HK-2 (cell line): ENCODE measurements around the gene PLEKHN1.

Experiments used
- DNase-seq: peaks from one replicate; pipeline ENCODE4 v3.0.0-alpha.2; 2018; ENCODE audit not compliant: unreplicated experiment

The PLEKHN1 gene

GRCh38 chr1:960363-961131 is 5.7 kb upstream of the PLEKHN1 start, which contains the start of gene KLHL17:
Gene KLHL17 (plus strand): TSS chr1:960584. CDS start chr1:960694, 110 bp downstream.
- DNase-seq: peak; percentile 73

DNA sequence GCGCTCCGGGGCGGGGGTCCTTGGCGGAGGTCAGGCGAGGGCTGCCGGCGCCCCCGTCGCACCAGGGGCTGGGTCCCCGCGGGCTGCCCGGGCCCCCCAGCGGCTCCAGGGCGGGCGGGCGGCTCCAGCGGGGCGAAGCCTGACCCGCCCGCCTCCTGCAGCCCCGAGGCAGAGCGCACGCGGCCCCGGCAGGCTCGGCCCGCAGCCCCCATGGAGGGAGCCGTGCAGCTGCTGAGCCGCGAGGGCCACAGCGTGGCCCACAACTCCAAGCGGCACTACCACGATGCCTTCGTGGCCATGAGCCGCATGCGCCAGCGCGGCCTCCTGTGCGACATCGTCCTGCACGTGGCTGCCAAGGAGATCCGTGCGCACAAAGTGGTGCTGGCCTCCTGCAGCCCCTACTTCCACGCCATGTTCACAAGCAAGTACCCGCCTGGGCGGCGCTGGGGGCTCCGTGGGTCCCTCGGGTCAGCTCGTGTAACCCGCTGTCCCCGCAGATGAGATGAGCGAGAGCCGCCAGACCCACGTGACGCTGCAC is 5.1 kb upstream of the PLEKHN1 start:
- no peak for DNase-seq

DNA sequence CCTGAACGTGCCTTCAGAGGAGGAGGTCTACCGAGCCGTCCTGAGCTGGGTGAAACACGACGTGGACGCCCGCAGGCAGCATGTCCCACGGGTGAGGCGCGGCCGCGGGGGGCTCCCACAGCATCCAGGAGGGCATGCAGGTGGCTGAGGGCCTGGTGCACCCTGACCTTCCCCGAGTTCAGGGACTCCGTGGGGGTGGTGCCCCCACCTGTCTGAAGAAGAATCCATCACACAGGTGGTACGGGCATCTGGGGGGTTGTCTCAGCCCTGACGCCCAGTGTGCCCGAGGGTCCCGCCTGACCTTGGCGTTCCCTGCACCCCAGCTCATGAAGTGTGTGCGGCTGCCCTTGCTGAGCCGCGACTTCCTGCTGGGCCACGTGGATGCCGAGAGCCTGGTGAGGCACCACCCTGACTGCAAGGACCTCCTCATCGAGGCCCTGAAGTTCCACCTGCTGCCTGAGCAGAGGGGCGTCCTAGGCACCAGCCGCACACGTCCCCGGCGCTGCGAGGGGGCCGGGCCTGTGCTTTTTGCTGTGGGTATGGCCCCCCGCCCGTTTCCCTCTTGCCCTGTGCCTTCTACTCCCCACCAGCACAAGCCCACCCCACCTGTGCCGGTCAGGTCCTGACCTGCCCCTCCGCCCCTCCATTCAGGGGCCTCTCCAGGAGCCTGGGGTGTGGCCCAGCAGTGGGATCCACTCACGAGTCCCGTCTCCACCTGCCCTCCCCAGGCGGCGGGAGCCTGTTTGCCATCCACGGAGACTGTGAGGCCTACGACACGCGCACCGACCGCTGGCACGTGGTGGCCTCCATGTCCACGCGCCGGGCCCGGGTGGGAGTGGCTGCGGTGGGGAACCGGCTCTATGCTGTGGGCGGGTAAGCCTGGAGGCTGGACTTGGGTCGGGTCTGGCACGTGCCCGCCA is 3.6 kb upstream of the PLEKHN1 start:
- no peak for DNase-seq

GRCh38 chr1:963301-963651 is 3.0 kb upstream of the PLEKHN1 start:
- DNase-seq: no peak

GRCh38 chr1:963746-964525 is 2.3 kb upstream of the PLEKHN1 start:
- DNase-seq: no peak

DNA sequence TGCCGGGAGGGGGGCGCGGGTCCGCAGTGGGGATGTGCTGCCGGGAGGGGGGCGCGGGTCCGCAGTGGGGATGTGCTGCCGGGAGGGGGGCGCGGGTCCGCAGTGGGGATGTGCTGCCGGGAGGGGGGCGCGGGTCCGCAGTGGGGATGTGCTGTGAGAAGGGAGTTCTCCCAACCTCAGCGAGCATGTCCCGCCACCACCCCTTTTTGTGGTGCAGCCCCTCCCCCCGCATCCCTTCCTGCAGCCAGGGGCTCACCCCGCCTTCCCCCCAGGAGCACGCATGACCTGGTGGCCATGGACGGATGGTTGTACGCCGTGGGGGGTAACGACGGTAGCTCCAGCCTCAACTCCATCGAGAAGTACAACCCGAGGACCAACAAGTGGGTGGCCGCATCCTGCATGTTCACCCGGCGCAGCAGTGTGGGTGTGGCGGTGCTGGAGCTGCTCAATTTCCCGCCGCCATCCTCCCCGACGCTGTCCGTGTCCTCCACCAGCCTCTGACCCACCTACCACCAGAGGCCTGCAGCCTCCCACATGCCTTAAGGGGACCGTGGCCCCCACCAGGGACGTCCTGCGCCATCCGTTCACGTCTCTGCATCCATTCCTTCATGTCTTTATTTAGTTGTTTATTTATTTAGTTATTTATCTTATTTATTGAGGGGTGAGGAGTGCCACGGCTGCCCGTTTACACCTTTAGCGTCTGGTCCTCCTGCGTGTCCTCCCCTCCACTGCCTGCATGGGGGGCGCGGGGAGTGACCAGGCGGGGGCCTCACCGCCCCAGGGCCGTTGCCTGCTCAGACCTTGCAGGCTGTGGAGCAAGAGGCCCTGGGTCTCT is 1.4 kb upstream of the PLEKHN1 start:
- DNase-seq: no peak

GRCh38 chr1:965526-966134 is 652 bp upstream of the PLEKHN1 start:
- no peak for DNase-seq

DNA sequence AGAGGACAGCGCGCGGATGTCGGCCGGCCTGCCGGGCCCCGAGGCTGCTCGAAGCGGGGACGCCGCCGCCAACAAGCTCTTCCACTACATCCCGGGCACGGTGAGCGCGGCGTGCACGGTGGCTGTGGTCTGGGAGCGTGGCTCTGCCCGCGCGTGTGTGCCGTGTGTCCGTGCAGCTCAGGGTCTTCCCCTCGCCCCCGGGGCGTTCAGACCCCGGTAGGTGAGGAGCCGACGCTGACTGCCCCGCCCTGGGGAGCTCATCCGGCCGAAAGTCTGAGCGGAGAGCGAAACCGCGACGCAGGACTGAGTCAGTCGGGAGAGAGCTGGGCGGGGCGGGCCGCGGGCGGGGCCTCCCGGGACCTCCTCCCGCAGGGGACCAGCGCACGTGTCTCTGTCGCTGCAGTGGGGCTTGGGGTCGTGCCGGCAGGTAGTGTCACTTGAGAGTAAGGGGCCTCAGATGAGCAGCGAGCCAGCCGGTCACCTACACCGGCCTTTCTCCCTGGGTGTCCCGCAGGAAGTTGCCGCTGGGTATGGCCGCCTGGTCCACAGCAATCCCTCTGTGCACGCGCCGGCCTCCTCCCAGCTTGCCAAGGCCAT is 520 bp downstream of the PLEKHN1 start:
- peak; percentile 84 for DNase-seq

DNA sequence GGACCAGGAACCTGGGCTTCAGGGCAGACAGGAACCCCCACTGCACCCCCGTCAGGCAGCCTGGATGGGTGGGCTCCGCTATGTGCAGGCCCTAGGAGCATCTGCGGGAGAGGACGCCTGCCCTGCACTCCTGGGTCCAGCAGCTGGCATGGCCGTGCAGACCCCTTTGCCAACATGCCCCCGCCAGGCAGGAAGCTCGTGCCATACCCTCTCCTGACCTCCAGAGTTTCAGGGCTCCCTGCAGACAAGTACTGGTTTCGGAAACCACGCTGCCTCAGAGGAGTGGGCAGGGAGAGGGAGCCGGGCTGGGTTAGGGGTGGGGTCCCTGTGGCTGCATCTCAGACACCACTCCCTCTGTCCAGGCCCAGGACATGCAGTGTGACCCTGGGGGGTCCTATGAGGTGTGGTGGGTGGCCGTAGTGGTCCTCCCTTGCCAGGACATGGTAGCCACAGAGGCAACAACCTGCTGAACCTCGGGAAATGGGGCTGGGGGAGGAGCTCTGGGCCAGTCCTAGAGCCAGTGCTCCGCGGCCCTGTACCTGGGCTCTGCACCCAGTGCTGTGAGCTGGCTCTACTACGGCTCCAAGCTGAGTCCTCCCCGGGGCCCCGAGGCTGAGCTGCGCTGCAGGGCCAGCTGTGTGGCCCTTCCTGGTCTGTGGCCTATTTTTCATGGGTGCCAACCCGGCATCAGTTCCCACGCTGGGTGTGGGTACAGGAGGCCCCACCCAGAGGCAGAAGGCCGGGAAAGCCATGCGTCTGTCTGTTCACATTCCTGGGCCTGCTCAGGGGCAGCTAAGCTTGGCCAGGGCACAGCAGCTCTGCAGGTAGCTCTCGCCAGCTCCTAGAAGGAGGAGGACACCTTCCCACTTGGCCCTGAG is 1.4 kb downstream of the PLEKHN1 start:
- DNase-seq: no peak

GRCh38 chr1:969260-969855 is 3.1 kb downstream of the PLEKHN1 start:
- no peak for DNase-seq

- no peak for DNase-seq
Observed at GRCh38 chr1:970242-970972, 4.1 kb downstream of the PLEKHN1 start.

DNA sequence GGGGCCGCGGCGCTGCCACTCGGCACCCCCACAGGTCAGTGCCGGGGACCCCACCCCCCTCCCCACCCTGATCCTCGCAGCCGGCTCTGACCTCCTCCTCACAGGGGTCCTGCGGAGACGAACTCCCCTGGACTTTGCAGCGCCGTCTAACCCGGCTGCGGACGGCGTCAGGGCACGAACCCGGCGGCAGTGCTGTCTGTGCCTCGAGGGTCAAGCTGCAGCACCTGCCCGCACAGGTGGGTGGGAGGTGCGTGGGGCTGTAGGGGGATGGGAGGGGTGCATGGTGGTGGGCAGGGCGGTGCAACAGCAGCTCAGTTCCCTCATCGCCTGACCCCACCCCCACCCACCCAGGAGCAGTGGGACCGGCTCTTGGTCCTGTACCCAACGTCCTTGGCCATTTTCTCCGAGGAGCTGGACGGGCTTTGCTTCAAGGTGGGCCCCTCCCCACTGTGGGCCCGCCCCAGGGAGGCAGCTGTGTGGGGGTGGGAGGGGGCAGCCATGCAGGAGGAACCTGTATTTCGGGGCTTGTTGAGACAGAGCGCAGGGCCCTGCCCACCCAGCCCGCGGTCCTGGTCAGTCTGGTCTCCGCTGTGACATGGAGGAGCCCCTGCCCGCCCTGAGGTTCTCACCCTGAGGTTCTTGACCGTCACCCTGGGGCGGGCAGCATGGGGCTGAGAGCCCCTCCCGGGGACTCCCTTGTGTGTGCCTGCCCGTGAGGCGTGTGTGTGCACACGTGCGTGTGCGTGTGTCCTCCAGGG is 4.9 kb downstream of the PLEKHN1 start:
- DNase-seq: no peak

DNA sequence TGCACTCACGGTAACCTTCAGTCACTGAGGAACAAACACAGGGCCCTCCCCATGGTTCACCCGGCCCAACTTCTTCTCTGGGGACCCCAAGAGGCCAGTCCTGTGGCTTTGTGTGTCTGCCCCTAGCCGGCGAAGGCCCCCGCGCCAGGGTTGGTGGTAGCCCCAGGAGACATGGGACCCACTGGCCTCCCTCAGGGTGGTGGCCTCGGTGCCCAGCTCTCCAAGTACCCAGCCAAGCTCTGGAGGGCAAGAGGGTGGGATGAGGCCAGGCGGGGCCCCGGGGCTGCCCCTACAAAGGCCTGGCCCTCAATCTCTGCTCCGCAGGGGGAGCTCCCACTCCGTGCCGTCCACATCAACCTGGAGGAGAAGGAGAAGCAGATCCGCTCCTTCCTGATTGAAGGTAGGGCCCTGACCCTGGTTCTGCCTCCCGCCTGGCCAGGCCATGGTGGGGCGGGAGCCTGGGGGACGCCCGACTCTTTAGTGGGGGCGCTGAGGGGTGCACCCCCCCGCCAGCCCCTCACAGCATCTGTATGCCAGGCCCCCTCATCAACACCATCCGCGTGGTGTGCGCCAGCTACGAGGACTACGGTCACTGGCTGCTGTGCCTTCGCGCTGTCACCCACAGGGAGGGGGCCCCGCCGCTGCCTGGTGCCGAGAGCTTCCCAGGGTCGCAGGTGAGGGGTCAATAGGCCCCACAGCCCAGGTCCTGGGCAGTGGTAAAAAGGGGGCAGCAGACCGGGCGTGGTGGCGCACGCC is 5.6 kb downstream of the PLEKHN1 start:
- no peak for DNase-seq

DNA sequence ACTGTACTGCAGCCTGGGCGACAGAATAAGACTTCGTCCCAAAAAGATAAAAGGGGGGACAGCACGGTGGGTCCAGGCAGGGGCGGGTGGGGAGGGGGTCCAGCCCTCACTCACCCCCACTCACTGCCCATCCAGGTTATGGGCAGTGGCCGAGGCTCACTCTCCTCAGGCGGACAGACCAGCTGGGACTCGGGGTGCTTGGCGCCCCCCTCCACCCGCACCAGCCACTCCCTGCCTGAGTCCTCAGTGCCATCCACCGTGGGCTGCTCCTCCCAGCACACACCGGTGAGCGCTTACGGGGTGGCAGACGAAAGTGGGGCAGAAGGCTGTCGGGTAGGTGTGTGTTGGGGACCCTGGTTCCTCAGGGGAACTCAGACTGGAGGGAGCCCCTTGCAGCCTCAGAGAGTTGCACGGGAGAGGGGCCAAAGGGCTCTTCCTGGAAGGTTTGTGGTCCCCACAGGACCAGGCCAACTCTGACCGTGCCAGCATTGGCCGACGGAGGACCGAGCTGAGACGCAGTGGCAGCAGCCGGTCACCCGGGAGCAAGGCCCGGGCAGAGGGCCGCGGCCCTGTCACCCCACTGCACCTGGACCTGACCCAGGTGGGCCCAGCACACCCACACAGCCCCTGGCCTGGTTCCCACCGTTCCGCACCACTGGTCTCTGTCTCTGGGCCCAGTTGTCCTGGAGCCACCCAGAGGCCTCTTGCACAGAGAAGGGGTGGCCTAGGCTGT is 6.6 kb downstream of the PLEKHN1 start:
- DNase-seq: no peak

- DNase-seq: no peak
Observed at GRCh38 chr1:973459-974292, 7.4 kb downstream of the PLEKHN1 start.
